Ishikawa (cell line): Measurements from ENCODE around the gene PROK2.

Source experiments
- CEBPB ChIP-seq: IDR thresholded peaks from 2 replicates; pipeline ENCODE4 v1.6.1; 2012
- CREB1 ChIP-seq: IDR thresholded peaks from 2 replicates; pipeline ENCODE4 v1.6.1; 2012; ENCODE audit warnings: low read depth
- EGR1 ChIP-seq: IDR thresholded peaks from 2 replicates; pipeline ENCODE4 v1.6.1; 2012
- EP300 ChIP-seq: IDR thresholded peaks from 2 replicates; pipeline ENCODE4 v1.6.1; 2012; ENCODE audit warnings: borderline replicate concordance
- FOXM1 ChIP-seq: IDR thresholded peaks from 2 replicates; pipeline ENCODE4 v1.6.1; 2012; ENCODE audit warnings: low read depth, borderline replicate concordance
- NFIC ChIP-seq: IDR thresholded peaks from 2 replicates; pipeline ENCODE4 v1.6.1; 2012
- RAD21 ChIP-seq: IDR thresholded peaks from 2 replicates; pipeline ENCODE4 v1.6.1; 2012; ENCODE audit warnings: low read depth
- TAF1 ChIP-seq: IDR thresholded peaks from 2 replicates; pipeline ENCODE4 v1.6.1; 2012; ENCODE audit warnings: low read depth, mild to moderate bottlenecking
- TCF12 ChIP-seq: IDR thresholded peaks from 2 replicates; pipeline ENCODE4 v1.6.1; 2012; ENCODE audit warnings: low read depth
- TEAD4 ChIP-seq: IDR thresholded peaks from 2 replicates; pipeline ENCODE4 v1.6.1; 2012
- YY1 ChIP-seq: IDR thresholded peaks from 2 replicates; pipeline ENCODE4 v1.6.1; 2012; ENCODE audit warnings: low read depth
- ZBTB7A ChIP-seq: IDR thresholded peaks from 2 replicates; pipeline ENCODE4 v1.6.1; 2012; ENCODE audit warnings: low read depth
- TF ChIP-seq, protein P1 (sequence below): IDR thresholded peaks from 2 replicates; pipeline ENCODE4 v1.6.1; 2012
- TF ChIP-seq, protein P2 (sequence below): IDR thresholded peaks from 2 replicates; pipeline ENCODE4 v1.6.1; 2012; ENCODE audit warnings: low read depth, mild to moderate bottlenecking
- TF ChIP-seq, protein P3 (sequence below): IDR thresholded peaks from 2 replicates; pipeline ENCODE4 v1.6.1; 2012

The PROK2 gene

GRCh38 chr3:71771884-71772283 is 13.1 kb downstream of the PROK2 start:
- TF ChIP-seq, protein P1, sequence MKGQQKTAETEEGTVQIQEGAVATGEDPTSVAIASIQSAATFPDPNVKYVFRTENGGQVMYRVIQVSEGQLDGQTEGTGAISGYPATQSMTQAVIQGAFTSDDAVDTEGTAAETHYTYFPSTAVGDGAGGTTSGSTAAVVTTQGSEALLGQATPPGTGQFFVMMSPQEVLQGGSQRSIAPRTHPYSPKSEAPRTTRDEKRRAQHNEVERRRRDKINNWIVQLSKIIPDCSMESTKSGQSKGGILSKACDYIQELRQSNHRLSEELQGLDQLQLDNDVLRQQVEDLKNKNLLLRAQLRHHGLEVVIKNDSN, result no peak
- TF ChIP-seq TAF1 (no peak), NFIC (no peak), CREB1 (no peak), ZBTB7A (no peak), TEAD4 (no peak), RAD21 (no peak), EP300 (no peak), TCF12 (no peak), FOXM1 (no peak), CEBPB (no peak), EGR1 (no peak), YY1 (no peak)
- TF ChIP-seq, protein P2, sequence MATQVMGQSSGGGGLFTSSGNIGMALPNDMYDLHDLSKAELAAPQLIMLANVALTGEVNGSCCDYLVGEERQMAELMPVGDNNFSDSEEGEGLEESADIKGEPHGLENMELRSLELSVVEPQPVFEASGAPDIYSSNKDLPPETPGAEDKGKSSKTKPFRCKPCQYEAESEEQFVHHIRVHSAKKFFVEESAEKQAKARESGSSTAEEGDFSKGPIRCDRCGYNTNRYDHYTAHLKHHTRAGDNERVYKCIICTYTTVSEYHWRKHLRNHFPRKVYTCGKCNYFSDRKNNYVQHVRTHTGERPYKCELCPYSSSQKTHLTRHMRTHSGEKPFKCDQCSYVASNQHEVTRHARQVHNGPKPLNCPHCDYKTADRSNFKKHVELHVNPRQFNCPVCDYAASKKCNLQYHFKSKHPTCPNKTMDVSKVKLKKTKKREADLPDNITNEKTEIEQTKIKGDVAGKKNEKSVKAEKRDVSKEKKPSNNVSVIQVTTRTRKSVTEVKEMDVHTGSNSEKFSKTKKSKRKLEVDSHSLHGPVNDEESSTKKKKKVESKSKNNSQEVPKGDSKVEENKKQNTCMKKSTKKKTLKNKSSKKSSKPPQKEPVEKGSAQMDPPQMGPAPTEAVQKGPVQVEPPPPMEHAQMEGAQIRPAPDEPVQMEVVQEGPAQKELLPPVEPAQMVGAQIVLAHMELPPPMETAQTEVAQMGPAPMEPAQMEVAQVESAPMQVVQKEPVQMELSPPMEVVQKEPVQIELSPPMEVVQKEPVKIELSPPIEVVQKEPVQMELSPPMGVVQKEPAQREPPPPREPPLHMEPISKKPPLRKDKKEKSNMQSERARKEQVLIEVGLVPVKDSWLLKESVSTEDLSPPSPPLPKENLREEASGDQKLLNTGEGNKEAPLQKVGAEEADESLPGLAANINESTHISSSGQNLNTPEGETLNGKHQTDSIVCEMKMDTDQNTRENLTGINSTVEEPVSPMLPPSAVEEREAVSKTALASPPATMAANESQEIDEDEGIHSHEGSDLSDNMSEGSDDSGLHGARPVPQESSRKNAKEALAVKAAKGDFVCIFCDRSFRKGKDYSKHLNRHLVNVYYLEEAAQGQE, result no peak
- TF ChIP-seq, protein P3, sequence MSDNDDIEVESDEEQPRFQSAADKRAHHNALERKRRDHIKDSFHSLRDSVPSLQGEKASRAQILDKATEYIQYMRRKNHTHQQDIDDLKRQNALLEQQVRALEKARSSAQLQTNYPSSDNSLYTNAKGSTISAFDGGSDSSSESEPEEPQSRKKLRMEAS, result no peak

DNA sequence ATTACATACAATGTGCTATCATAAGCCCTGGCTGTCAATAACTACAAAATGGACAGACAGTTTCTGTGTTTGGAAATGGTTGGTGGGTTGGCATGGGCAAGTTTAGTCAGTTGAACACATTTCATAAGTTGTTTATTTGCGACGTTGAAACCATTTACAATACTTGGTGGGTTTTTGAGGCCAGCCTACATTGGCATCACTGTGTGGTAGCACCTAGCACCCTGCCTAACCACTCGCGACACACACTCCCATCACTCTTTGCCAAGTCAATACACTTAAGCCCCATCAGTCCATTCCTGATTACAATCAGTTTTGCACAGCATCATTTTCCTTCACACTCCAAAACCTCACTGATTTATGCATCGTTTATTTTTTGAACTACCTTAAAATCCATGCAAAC is 13.8 kb downstream of the PROK2 start:
- TF ChIP-seq, protein P3, result no peak
- TF ChIP-seq TCF12, result no peak
- TF ChIP-seq, protein P1, result no peak
- TF ChIP-seq CEBPB, result no peak
- TF ChIP-seq, protein P2, result no peak
- no peak for TF ChIP-seq RAD21
- TF ChIP-seq EGR1, result no peak
- TF ChIP-seq YY1, result no peak
- no peak for TF ChIP-seq FOXM1

GRCh38 chr3:71763426-71763825 is 21.5 kb downstream of the PROK2 start:
- no peak for TF ChIP-seq YY1
- TF ChIP-seq ZBTB7A, result no peak
- no peak for TF ChIP-seq EP300
- TF ChIP-seq EGR1, result no peak
- no peak for TF ChIP-seq NFIC

- no peak for TF ChIP-seq FOXM1
- TF ChIP-seq RAD21, result no peak
- no peak for TF ChIP-seq ZBTB7A
Observed at GRCh38 chr3:71760140-71760539, 24.8 kb downstream of the PROK2 start.

DNA sequence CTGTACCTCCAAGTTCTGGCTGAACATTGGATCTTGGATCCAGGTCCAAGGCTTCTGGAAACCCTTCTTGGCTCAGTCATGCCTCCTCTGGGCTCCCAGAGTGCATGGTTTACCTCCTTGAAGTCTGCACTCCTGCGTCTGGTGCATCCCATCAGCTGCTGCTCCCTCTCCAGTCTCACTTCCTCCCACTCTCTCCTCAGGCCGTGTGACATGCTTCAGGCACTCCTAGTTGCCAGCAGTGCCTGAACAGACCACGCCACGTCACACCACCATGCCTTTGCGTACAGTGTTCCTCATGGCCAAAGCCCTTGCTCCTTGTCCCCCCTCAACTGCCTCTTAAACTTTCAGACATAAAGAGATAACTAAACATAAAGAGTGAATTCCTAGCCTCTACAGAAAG is 25.5 kb downstream of the PROK2 start:
- TF ChIP-seq EP300 (no peak), ZBTB7A (no peak), FOXM1 (no peak), YY1 (no peak), CEBPB (no peak), EGR1 (no peak), NFIC (no peak), RAD21 (no peak), TCF12 (no peak), CREB1 (no peak), TEAD4 (no peak), TAF1 (no peak)
- TF ChIP-seq, protein P1, result no peak
- TF ChIP-seq, protein P3, result no peak
- TF ChIP-seq, protein P2, result no peak
